IMR-90 (cell line): Measurements from ENCODE around the gene HYI. TPM values are rescaled to one million over a fixed set of nuclear protein-coding genes. Genes with fewer than 3 reads are reported as not detected.

Source experiments
- ATAC-seq: fragments of 200-7000 bp; cut with Tn5 transposase; 2 replicates; pipeline ENCODE4 v1.9.1; 2020; ENCODE audit warnings: low read depth, mild to moderate bottlenecking, moderate library complexity
- BruUV-seq: library from RNA; stranded (reverse); fragments of 400-500 nt; replicated peaks from 2 replicates; lab custom pipeline; 2021; lab: Mats Ljungman, UMichigan
- CTCF ChIA-PET: fragments of 300-600 bp; formaldehyde crosslinking; extraction: SDS; loops from one replicate; lab custom pipeline; 2021; ENCODE audit warnings: antibody characterized with exemption; lab: Yijun Ruan, JAX
- POLR2A ChIA-PET: fragments of 300-600 bp; sonication (Branson Sonifier 250); formaldehyde crosslinking; loops from one replicate; lab custom pipeline; 2022; ENCODE audit warnings: antibody characterized with exemption; ENCODE audit not compliant: unreplicated experiment; lab: Charles Lee
- DNase-seq: peaks from one replicate; pipeline ENCODE4 v3.0.0; 2013
- H2AFZ ChIP-seq: replicated peaks from 2 replicates; pipeline ENCODE3; 2013; ENCODE audit warnings: low read length, mild to moderate bottlenecking; ENCODE audit not compliant: poor library complexity
- H2AK5ac ChIP-seq: 2 replicates; pipeline ENCODE4 v1.6.1; 2013; ENCODE audit warnings: low read depth, low read length, inconsistent platforms
- H2AK9ac ChIP-seq: replicated peaks from 2 replicates; pipeline ENCODE3; 2013; ENCODE audit warnings: mild to moderate bottlenecking, low read depth, low read length, moderate library complexity; ENCODE audit not compliant: poor library complexity
- H2BK120ac ChIP-seq: 2 replicates; pipeline ENCODE4 v1.6.1; 2013; ENCODE audit warnings: low read depth, low read length, inconsistent platforms
- H2BK15ac ChIP-seq: 3 replicates; pipeline ENCODE4 v1.6.1; 2013; ENCODE audit warnings: low read depth, low read length, inconsistent platforms
- H2BK20ac ChIP-seq: 2 replicates; pipeline ENCODE4 v1.6.1; 2013; ENCODE audit warnings: low read depth, mild to moderate bottlenecking, inconsistent platforms, low read length, moderate library complexity
- H2BK5ac ChIP-seq: 2 replicates; pipeline ENCODE4 v1.6.1; 2013; ENCODE audit warnings: mild to moderate bottlenecking, low read depth, low read length, inconsistent platforms; ENCODE audit not compliant: poor library complexity, severe bottlenecking
- H3K14ac ChIP-seq: replicated peaks from 2 replicates; pipeline ENCODE4 v1.6.1; 2013; ENCODE audit warnings: low read depth, low read length, inconsistent platforms
- H3K18ac ChIP-seq: 2 replicates; pipeline ENCODE4 v1.6.1; 2013; ENCODE audit warnings: low read depth, low read length, control low read depth
- H3K23ac ChIP-seq: 2 replicates; pipeline ENCODE4 v1.6.1; 2013; ENCODE audit warnings: low read depth, low read length, inconsistent platforms
- H3K27ac ChIP-seq: 2 replicates; pipeline ENCODE4 v1.5.1; 2013; ENCODE audit warnings: mild to moderate bottlenecking, control low read depth, low read length; ENCODE audit not compliant: insufficient read depth
- H3K27me3 ChIP-seq: 2 replicates; pipeline ENCODE4 v1.6.1; 2013; ENCODE audit warnings: low read length; ENCODE audit not compliant: control insufficient read depth, insufficient read depth
- H3K36me3 ChIP-seq: 2 replicates; pipeline ENCODE4 v1.6.1; 2013; ENCODE audit warnings: low read length, mixed read lengths; ENCODE audit not compliant: control insufficient read depth, insufficient read depth
- H3K4ac ChIP-seq: 2 replicates; pipeline ENCODE4 v1.6.1; 2013; ENCODE audit warnings: low read depth, low read length, inconsistent platforms
- H3K4me1 ChIP-seq: 2 replicates; pipeline ENCODE4 v1.6.1; 2013; ENCODE audit warnings: low read length, mixed read lengths; ENCODE audit not compliant: control insufficient read depth, insufficient read depth
- H3K4me2 ChIP-seq: 2 replicates; pipeline ENCODE4 v1.6.1; 2013; ENCODE audit warnings: low read depth, mild to moderate bottlenecking, control low read depth, low read length, moderate library complexity
- H3K4me3 ChIP-seq: 2 replicates; pipeline ENCODE4 v1.5.1; 2013; ENCODE audit warnings: low read depth, mild to moderate bottlenecking, control low read depth, low read length, moderate library complexity; ENCODE audit not compliant: insufficient read depth
- H3K56ac ChIP-seq: 2 replicates; pipeline ENCODE4 v1.6.1; 2013; ENCODE audit warnings: low read length, inconsistent platforms; ENCODE audit not compliant: insufficient read depth; ENCODE audit errors: extremely low read depth
- H3K79me1 ChIP-seq, 2 experiments: 2 replicates each; pipeline ENCODE4 v1.6.1; 2013; ENCODE audit warnings: low read length in 2 of 2, inconsistent platforms in 1 of 2, low read depth in 1 of 2
- H3K9ac ChIP-seq: 2 replicates; pipeline ENCODE4 v1.6.1; 2013; ENCODE audit warnings: low read depth, low read length, control low read depth
- H3K9me1 ChIP-seq: 2 replicates; pipeline ENCODE4 v1.6.1; 2013; ENCODE audit warnings: low read length, inconsistent platforms; ENCODE audit not compliant: insufficient read depth
- H3K9me3 ChIP-seq: 2 replicates; pipeline ENCODE4 v1.6.1; 2013; ENCODE audit warnings: low read length; ENCODE audit not compliant: control insufficient read depth, insufficient read depth
- H4K20me1 ChIP-seq: 2 replicates; pipeline ENCODE4 v1.6.1; 2013; ENCODE audit warnings: low read length, inconsistent platforms; ENCODE audit not compliant: insufficient read depth
- H4K5ac ChIP-seq: 2 replicates; pipeline ENCODE4 v1.6.1; 2013; ENCODE audit warnings: mild to moderate bottlenecking, low read depth, low read length, control low read depth
- H4K8ac ChIP-seq, 2 experiments: 2 replicates each; pipeline ENCODE4 v1.6.1; 2013; ENCODE audit warnings: low read depth in 2 of 2, low read length in 2 of 2, control low read depth in 1 of 2, inconsistent platforms in 1 of 2
- H4K91ac ChIP-seq: 2 replicates; pipeline ENCODE4 v1.6.1; 2013; ENCODE audit warnings: low read depth, low read length, inconsistent platforms; ENCODE audit not compliant: insufficient read depth
- BHLHE40 ChIP-seq: fragments of 150-350 bp; IDR thresholded peaks from 2 replicates; pipeline ENCODE4 v1.6.1; 2016; ENCODE audit warnings: mild to moderate bottlenecking, low read depth, low read length
- CTCF ChIP-seq: conservative IDR thresholded peaks from 2 replicates; pipeline ENCODE4 v1.5.1; 2012; ENCODE audit warnings: mild to moderate bottlenecking, low read depth, low read length, improper control_type of control experiment
- MAFK ChIP-seq: IDR thresholded peaks from 2 replicates; pipeline ENCODE4 v1.6.1; 2012; ENCODE audit warnings: low read depth, low read length, improper control_type of control experiment
- MAZ ChIP-seq: IDR thresholded peaks from 2 replicates; pipeline ENCODE4 v1.6.1; 2012; ENCODE audit warnings: low read depth, mild to moderate bottlenecking, low read length, improper control_type of control experiment, moderate library complexity, borderline replicate concordance
- MXI1 ChIP-seq: IDR thresholded peaks from 2 replicates; pipeline ENCODE4 v1.6.1; 2012; ENCODE audit warnings: low read depth, mild to moderate bottlenecking, low read length, moderate library complexity, borderline replicate concordance
- NFE2L2 ChIP-seq: fragments of 150-350 bp; IDR thresholded peaks from 2 replicates; pipeline ENCODE4 v1.6.1; 2016; ENCODE audit warnings: low read depth, mild to moderate bottlenecking, low read length
- POLR2A ChIP-seq: IDR thresholded peaks from 2 replicates; pipeline ENCODE4 v1.6.1; 2012; ENCODE audit warnings: mild to moderate bottlenecking, low read depth, low read length
- RAD21 ChIP-seq: IDR thresholded peaks from 2 replicates; pipeline ENCODE4 v1.6.1; 2012; ENCODE audit warnings: low read length, improper control_type of control experiment
- RCOR1 ChIP-seq: IDR thresholded peaks from 2 replicates; pipeline ENCODE4 v1.6.1; 2012; ENCODE audit warnings: mild to moderate bottlenecking, low read length, improper control_type of control experiment; ENCODE audit not compliant: insufficient replicate concordance
- RFX5 ChIP-seq: IDR thresholded peaks from 2 replicates; pipeline ENCODE4 v1.8.0; 2012; ENCODE audit warnings: low read depth, mild to moderate bottlenecking, low read length, moderate library complexity
- USF2 ChIP-seq: fragments of 150-350 bp; IDR thresholded peaks from 2 replicates; pipeline ENCODE4 v1.6.1; 2017; ENCODE audit warnings: mild to moderate bottlenecking, antibody characterized with exemption, low read length, low read depth
- WGBS, 2 experiments: methylation state at CpG; one replicate each; pipeline versions ENCODE4 v1.1.5 to v1.1.7; 2013; ENCODE audit warnings: missing lambda C conversion rate in 2 of 2; ENCODE audit not compliant: insufficient read length in 1 of 2; ENCODE audit errors: extremely low coverage in 2 of 2; 5-methylcytosine and 5-hydroxymethylcytosine counted together
- dilution Hi-C: fragments of 300-500 bp; cut with HindIII; formaldehyde crosslinking; loops from one replicate; pipeline ENCODE4 v1.14.3; 2018; ENCODE audit warnings: low sequenced_read_pairs; ENCODE audit not compliant: unreplicated experiment
- in situ Hi-C: fragments of 300-500 bp; cut with MboI; formaldehyde crosslinking; loops from 3 replicates; pipeline ENCODE4 v1.14.3; 2019; ENCODE audit warnings: low sequenced_read_pairs, inconsistent platforms, mixed read lengths
- intact Hi-C: fragments of 100-400 bp; cut with micrococcal nuclease; formaldehyde crosslinking; loops from 2 replicates; pipeline ENCODE4 v1.10.0; 2022
- polyA plus RNA-seq, 3 experiments: library from polyadenylated mRNA; depleted of rRNA; stranded (reverse); fragments of >200 nt; gene quantifications; 2 replicates each; pipeline ENCODE4 v1.2.3, GENCODE V29; 2012; ENCODE audit warnings: low replicate concordance in 1 of 3
- total RNA-seq: library from RNA; depleted of rRNA; stranded (reverse); fragments of >200 nt; gene quantifications from 2 replicates; pipeline ENCODE4 v1.2.3, GENCODE V29; 2012

HYI gene
- total and polyA plus RNA-seq, 2 of the 4 experiments (the other 2 are of a cell fraction), result 21.5 to 53.7 TPM

GRCh38 chr1:43418858-43419257 is 34.9 kb downstream of the HYI start (continued):
- no peak for TF ChIP-seq CTCF

GRCh38 chr1:43415901-43416300 is 37.8 kb downstream of the HYI start:
- H3K79me1 ChIP-seq, result peaks cover 0 to 6% of the 10 kb centered on the region in 2 experiments; a peak in 2 of 4 replicates
- peaks cover 44% of the 10 kb centered on the region for H3K36me3 ChIP-seq
- no peak overlapping the region for H2AFZ ChIP-seq
- H3K9me1 ChIP-seq, result no peaks in the 10 kb centered on the region
- no peak overlapping the region for H4K8ac ChIP-seq
- no peak overlapping the region for H3K9ac ChIP-seq
- no TSS peak for BruUV-seq
- H3K27me3 ChIP-seq, result no peaks in the 10 kb centered on the region
- H3K4me3 ChIP-seq, result no peak overlapping the region
- ChIA-PET CTCF (no interaction called here), POLR2A (no interaction called here)
- H2BK15ac ChIP-seq, result no peak overlapping the region
- H4K91ac ChIP-seq, result no peak overlapping the region
- no peak overlapping the region for H2BK20ac ChIP-seq
- no peak overlapping the region for H2AK5ac ChIP-seq
- H4K5ac ChIP-seq, result no peak overlapping the region
- no peak overlapping the region for H3K4ac ChIP-seq
- no peak overlapping the region for H3K23ac ChIP-seq
- H3K27ac ChIP-seq, result no peak overlapping the region
- H3K4me2 ChIP-seq, result no peak overlapping the region
- no peak overlapping the region for H2AK9ac ChIP-seq
- DNase-seq, result no peak
- H3K9me3 ChIP-seq, result no peaks in the 10 kb centered on the region
- H2BK120ac ChIP-seq, result no peak overlapping the region
- no peaks in the 10 kb centered on the region for H4K20me1 ChIP-seq
- intact Hi-C loops, result no loop called here
- no peak overlapping the region for H3K18ac ChIP-seq
- no peak overlapping the region for H3K56ac ChIP-seq
- H2BK5ac ChIP-seq, result no peak overlapping the region
- H3K14ac ChIP-seq, result no peak overlapping the region
- no peak for ATAC-seq
- 95% methylated on average over 3 of the region's 5 CpGs; no CpG with 5 or more reads in 1 of the 2 experiments for WGBS, 2 experiments
- H3K4me1 ChIP-seq, result no peaks in the 10 kb centered on the region
- in situ Hi-C loops, result loop anchor here (25.0 kb wide), 1 partner anchor 504 kb away; no protein-coding TSS in a partner anchor
- dilution Hi-C loops, result no loop called here
- no peak for TF ChIP-seq POLR2A
- no peak for TF ChIP-seq CTCF
- no peak for TF ChIP-seq RAD21
- no peak for TF ChIP-seq RFX5
- TF ChIP-seq RCOR1, result no peak
- no peak for TF ChIP-seq MAFK
- TF ChIP-seq MXI1, result no peak
- no peak for TF ChIP-seq BHLHE40
- TF ChIP-seq MAZ, result no peak
- no peak for TF ChIP-seq USF2
- TF ChIP-seq NFE2L2, result no peak
